COLO668 (cell line): ENCODE data around the gene PRKAR2A.

Experiments used
- DNase-seq: peaks from one replicate; lab custom pipeline; 2025; ENCODE audit not compliant: unreplicated experiment; lab: John Stamatoyannopoulos, UW

Gene PRKAR2A

DNA sequence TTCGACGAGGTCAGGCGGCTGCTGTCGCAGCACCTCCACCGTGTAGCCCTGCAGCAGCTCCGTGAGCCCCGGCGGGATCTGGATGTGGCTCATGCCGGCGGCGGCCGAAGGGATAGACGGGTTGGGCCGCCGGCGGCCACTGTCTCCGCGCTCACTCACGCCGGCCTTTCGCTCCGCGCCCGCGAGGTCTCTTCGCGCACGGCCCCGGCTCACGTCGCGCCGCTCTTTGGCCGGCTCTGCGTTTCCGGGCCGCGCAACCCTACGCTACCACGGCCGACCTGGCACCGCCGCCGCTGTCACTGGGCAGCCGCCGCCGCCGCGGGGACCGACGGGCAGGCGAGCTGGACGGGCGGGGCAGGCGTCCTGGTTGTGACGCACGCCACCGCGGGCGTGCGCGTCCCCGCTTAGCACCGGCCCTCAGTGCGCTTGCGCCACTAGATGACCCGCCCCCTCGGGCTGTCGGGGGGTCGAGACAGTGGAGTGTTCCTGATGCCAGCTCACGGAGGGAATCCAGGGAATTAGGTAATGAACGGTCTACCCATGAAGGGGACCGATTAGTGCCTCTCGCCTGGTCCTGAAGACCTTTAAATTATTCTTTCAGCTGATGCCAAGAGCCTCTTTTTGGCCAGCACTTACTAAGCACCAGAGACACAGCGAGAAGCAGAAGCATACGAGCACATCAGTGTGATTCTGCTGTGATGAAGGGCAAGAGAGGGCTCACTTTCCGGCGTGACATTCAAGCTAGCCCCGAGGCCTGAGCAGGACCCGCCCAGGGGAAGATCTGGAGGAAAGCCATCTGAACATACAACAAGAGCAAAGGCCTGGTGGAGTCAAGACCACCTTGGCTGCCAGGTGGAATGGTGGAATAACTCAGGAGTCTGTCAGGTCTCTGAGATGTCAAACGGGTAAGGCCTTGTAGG, at the start of gene PRKAR2A:
PRKAR2A (minus strand) TSS at position 371 of the 920 bp plus-strand sequence; CDS start at position 93, 278 bp downstream.
- DNase-seq: peak; percentile 91

DNA sequence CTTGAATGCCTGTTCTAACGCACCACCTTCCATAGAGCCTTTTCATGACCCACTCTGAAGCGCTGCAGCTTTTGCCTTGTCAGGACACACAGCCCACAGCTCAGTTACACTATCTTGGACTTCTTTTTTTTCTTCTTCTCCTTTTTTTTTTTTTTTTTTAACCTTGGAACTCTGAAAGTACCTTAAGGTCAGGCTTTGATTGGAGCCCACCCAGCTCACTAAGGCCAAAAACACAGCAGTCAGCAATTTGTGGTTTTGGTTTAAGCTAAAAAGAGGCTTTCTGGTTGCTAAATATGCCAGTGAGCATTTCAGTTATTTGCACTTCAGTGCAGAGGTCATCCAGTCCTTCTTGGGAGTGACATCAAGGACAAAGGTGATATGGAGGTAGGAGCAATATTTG, 49.3 kb upstream of the PRKAR2A start:
- DNase-seq: no peak

GRCh38 chr3:48894516-48894915, 46.8 kb upstream of the PRKAR2A start:
- DNase-seq: no peak

GRCh38 chr3:48891606-48892005, 43.9 kb upstream of the PRKAR2A start:
- no peak for DNase-seq

DNA sequence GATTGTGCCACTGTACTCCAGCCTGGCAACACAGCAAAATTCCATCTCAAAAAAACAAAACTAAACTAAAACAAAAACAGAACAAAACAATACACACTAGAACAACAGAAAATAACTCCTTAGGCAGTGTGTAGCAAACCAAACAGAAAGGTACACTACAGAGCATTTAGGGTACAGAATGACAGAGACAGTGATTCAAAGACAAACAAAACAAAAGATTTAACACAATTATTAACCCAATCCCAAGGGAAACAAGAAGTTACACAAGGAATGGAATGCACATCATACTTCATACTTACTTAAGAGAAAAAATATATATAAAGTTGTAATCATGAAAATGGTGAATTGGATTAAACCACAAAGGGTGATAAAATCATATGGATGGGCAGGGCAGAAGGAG, 38.1 kb upstream of the PRKAR2A start:
- DNase-seq: no peak

DNA sequence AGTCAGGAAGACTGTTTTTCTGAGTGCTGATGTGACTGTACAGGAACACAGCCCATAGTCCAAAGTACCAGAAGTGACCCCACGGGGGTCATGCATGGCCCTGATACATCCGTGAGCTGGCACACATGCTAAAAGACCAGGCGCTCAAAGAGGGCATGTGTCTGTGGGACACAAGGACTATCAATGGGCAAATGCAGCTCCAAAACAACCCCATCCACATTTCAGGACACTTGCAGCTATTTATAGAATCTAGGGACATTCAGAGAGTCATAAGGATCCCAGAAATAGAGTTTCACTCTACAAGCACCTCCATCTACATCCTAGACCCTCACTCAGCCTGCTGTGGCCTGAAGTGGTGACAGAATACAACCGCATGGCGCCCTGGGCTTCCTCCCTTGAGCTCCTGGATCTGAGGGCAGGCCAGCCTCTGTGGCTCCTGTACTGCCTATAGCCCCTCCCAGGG, 34.0 kb upstream of the PRKAR2A start:
- DNase-seq: no peak

GRCh38 chr3:48881006-48881405, 33.3 kb upstream of the PRKAR2A start:
- no peak for DNase-seq

DNA sequence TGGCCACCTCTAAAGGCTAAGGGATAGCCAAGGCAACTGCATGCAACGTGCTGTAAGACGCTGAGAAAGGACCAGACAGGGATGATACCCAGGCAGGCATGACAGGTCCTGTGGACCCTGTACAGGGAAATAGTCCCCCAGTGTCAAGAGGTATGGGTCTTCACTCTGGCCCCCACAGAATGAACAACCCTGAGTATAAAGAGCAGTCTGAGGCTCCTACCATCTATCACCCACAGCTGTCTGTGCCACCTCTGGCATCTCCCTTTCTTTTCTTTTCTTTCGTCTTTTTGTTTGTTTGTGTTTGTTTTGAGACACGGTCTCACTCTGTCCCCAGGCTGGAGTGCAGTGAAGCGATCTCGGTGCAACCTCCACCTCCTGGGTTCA, 32.3 kb upstream of the PRKAR2A start:
- DNase-seq: no peak

GRCh38 chr3:48879307-48879993, 31.8 kb upstream of the PRKAR2A start:
- DNase-seq: no peak

- DNase-seq: no peak
Observed at GRCh38 chr3:48877671-48878070, 30.0 kb upstream of the PRKAR2A start.

GRCh38 chr3:48863122-48863521, 15.4 kb upstream of the PRKAR2A start:
- DNase-seq: no peak

DNA sequence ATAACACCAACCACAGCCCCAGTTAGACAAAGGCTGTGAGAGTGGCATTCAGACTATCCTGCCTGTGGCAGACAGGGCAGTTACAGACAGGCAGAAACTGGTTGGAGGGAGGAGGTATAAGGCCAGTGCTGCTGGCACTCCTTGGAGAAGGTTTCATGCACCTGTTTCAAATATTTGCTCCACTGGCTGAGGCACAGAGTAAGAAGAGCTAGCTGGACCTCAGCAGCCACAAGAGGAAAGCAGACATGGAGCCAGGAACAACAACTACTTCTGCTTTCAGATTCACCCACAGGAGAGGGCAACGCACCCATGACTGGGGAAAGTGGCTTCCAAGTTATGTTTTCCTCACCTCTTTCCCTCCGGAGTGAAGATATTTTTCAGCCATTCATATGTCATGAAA, 11.5 kb upstream of the PRKAR2A start:
- DNase-seq: no peak

GRCh38 chr3:48858709-48859108, 11.0 kb upstream of the PRKAR2A start:
- DNase-seq: no peak

DNA sequence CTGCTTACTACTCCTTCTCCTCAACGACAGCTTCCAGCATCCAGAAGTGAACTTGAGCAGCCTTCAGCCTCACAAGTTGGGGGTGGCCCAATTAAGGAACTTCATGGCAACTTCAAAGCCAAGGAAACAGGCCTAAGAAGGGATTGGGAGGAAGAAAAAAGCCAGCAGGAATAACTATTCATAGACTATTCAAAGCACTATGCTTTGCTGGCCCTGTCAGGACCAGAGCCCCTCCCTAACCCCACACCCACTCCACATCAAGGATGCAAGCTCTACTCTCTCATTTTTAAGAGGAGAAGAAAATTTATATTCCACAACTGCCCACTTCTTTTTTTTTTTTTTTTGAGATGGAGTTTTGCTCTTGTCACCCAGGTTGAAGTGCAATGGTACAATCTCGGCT, 10.0 kb upstream of the PRKAR2A start:
- DNase-seq: no peak

DNA sequence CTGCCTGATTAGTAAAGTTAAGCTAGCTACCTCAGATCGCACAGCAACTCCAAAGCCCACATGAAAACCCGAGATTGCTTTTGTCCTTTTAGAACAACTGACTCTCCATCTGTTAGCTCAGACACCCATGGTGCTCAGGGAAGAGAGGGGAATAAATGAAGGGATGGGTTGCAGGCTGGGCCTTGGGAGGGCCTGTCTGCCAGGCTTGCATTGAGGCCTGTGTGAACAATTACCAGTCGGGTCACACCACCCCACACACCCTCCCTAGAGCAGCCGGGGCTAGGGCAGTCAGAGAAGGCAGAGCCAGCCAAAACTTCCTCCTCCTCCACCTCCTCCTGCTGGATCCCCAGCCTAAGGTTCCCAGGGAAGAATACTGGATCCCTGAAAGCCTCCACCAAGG, 8.8 kb upstream of the PRKAR2A start:
- no peak for DNase-seq

GRCh38 chr3:48855681-48856447, 8.2 kb upstream of the PRKAR2A start:
- DNase-seq: no peak

GRCh38 chr3:48852151-48852550, 4.5 kb upstream of the PRKAR2A start:
- DNase-seq: no peak

GRCh38 chr3:48851407-48851806, 3.7 kb upstream of the PRKAR2A start:
- DNase-seq: peak; percentile 2

- no peak for DNase-seq
Observed at GRCh38 chr3:48848816-48849515, 1.3 kb upstream of the PRKAR2A start.

DNA sequence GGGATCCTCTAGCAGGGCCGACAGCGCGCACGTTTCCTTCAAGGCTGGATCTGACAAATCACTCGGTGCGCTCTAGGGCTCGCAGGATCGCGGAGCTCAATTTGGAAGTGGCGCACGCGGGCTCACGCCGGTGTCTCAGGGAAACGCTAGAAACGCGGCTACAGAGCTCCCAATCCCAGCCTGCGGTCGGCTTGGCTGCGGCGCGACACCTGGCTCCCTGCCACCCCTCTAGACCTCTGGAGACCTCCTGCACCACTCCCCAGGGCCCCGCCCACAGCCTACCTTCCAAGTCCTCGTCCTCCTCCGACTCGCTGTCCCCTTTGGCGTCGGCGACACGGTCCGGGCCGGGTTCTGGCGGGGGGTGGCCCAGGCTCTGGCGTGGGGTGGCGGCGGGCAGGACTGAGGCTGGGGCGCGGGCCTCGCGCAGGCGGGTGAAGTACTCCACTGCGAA, 596 bp downstream of the PRKAR2A start:
- peak; percentile 66 for DNase-seq

- DNase-seq: no peak
Observed at GRCh38 chr3:48845170-48845569, 2.5 kb downstream of the PRKAR2A start.
